Measurements from ENCODE around the gene CHST3.

DNA sequence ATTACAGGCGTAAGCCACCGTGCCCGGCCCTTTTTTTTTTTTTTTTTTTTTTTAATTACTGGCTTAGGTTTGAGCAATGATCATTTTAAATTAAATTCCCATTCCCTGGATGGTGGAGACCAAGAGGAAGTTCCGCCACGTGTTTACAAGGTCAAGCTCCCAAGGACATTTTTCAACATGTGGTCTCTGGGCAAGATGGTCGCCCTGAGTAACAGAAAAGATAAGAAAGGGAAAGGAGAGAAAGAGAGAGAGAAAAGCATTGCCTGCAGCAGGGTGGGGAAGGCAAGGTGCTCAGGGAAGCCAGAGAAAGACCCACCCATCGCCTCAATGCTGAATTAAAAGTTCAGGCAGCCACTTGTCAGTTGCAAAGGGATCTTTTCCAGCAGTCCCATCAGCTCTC lies 45.2 kb upstream of the CHST3 start:
- TF ChIP-seq, protein P1, sequence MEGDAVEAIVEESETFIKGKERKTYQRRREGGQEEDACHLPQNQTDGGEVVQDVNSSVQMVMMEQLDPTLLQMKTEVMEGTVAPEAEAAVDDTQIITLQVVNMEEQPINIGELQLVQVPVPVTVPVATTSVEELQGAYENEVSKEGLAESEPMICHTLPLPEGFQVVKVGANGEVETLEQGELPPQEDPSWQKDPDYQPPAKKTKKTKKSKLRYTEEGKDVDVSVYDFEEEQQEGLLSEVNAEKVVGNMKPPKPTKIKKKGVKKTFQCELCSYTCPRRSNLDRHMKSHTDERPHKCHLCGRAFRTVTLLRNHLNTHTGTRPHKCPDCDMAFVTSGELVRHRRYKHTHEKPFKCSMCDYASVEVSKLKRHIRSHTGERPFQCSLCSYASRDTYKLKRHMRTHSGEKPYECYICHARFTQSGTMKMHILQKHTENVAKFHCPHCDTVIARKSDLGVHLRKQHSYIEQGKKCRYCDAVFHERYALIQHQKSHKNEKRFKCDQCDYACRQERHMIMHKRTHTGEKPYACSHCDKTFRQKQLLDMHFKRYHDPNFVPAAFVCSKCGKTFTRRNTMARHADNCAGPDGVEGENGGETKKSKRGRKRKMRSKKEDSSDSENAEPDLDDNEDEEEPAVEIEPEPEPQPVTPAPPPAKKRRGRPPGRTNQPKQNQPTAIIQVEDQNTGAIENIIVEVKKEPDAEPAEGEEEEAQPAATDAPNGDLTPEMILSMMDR (conservative IDR thresholded peaks at IDR 0.05; ENCODE audit: low read depth, low read length), result no peak
- TF ChIP-seq EZH2 (IDR thresholded peaks at IDR 0.05; ENCODE audit: borderline replicate concordance, low read depth, low read length, poor library complexity, severe bottlenecking), result no peak

All from A673 (cell line).